Aorta (tissue), 5 donors: ENCODE data around the gene PLEKHA3. TPM values are rescaled to one million over a fixed set of nuclear protein-coding genes. Genes with fewer than 3 reads are reported as not detected.
A peak's percentile ranks its signal among the peaks of the same experiment; 100 is the strongest.

ENCODE experiments used
- ATAC-seq: fragments of 200-7000 bp; cut with Tn5 transposase; one replicate; pipeline ENCODE4 v1.9.1; 2022; ENCODE audit warnings: moderate library complexity; ENCODE audit not compliant: low FRiP score
- DNase-seq, 2 donors: peaks; one replicate each; pipeline ENCODE4 v3.0.0-alpha.2; 2020
- H3K27ac ChIP-seq, 2 donors: one replicate each; pipeline ENCODE4 v1.5.1; 2013; ENCODE audit warnings: low read length in 2 of 2, mild to moderate bottlenecking in 2 of 2, moderate library complexity in 2 of 2, control low read depth in 1 of 2, inconsistent platforms in 1 of 2, low read depth in 1 of 2
- H3K27me3 ChIP-seq, 2 donors: one replicate each; pipeline ENCODE4 v1.6.1; 2013; ENCODE audit warnings: control low read depth in 1 of 2, low read length in 1 of 2, mild to moderate bottlenecking in 1 of 2, moderate library complexity in 1 of 2; ENCODE audit not compliant: insufficient read depth in 2 of 2, control insufficient read depth in 1 of 2
- H3K36me3 ChIP-seq, 2 donors: one replicate each; pipeline ENCODE4 v1.6.1; 2013; ENCODE audit warnings: control low read depth in 1 of 2, low read length in 1 of 2, mild to moderate bottlenecking in 1 of 2; ENCODE audit not compliant: insufficient read depth in 2 of 2, control insufficient read depth in 1 of 2
- H3K4me1 ChIP-seq, 2 donors: one replicate each; pipeline ENCODE4 v1.6.1; 2013; ENCODE audit warnings: low read length in 2 of 2, control low read depth in 1 of 2, mild to moderate bottlenecking in 1 of 2, moderate library complexity in 1 of 2; ENCODE audit not compliant: insufficient read depth in 2 of 2, control insufficient read depth in 1 of 2
- H3K4me3 ChIP-seq, 2 donors: one replicate each; pipeline ENCODE4 v1.5.1; 2013; ENCODE audit warnings: low read length in 2 of 2, control low read depth in 1 of 2, mild to moderate bottlenecking in 1 of 2
- H3K9me3 ChIP-seq: one replicate; pipeline ENCODE4 v1.6.1; 2013; ENCODE audit warnings: mild to moderate bottlenecking, low read length; ENCODE audit not compliant: control insufficient read depth
- WGBS, 2 donors: extraction: QIAGEN DNeasy Blood & Tissue Kit; methylation state at CpG; one replicate each; pipeline ENCODE4 v1.1.7; 2013; 5-methylcytosine and 5-hydroxymethylcytosine counted together
- intact Hi-C, 2 donors: fragments of 100-400 bp; cut with DNase I; formaldehyde crosslinking; loops; one replicate each; pipeline versions ENCODE4 v1.14.2 to v1.15.0; 2022
- long read RNA-seq, 2 donors: library from polyadenylated mRNA; unstranded; transcript quantifications; one replicate each; pipeline ENCODE4 v2.0.0, GENCODE V29; 2020 to 2021
- polyA plus RNA-seq, 2 donors: library from polyadenylated mRNA; stranded (reverse); fragments of 200-250 nt; gene quantifications; one replicate each; pipeline ENCODE4 v1.2.3, GENCODE V29; 2013
- total RNA-seq, 2 donors: library from RNA; stranded (reverse); fragmentation: NEBNext Ultra II Directional; extraction: Animal tissue kit (Norgen Biotek cat#: 25700); gene quantifications; one replicate each; pipeline ENCODE4 v1.2.1, GENCODE V29; 2021
- donor health status: healthy with polysubstance abuse.
- donor health status: Bipolar disorder and iron deficiency.
- donor health status: DM: no; HTN: no; CAD: no.
- donor health status: DM: no; HTN: no; CAD: no.
- donor health status: DM: yes; HTN: yes; CAD: no.

PLEKHA3 gene
- total RNA-seq: 10 to 100 TPM; 41.2 to 43.9 TPM
- 1 to 10 TPM; 3.1 to 3.9 TPM for polyA plus RNA-seq
- long read RNA-seq, donor 1, full-length matches to known transcripts: 7 of 11 reads
- long read RNA-seq, donor 1, partial matches to known transcripts: 2 of 11 reads
- long read RNA-seq, donor 1, other reads (novel, unspliced or antisense): 2 of 11 reads
- long read RNA-seq, donor 2, full-length matches to known transcripts: 14 of 24 reads
- long read RNA-seq, donor 2, partial matches to known transcripts: 3 of 24 reads
- long read RNA-seq, donor 2, other reads (novel, unspliced or antisense): 7 of 24 reads

GRCh38 chr2:178480227-178481181 is at the start of gene PLEKHA3:
Gene PLEKHA3 (plus strand): TSS chr2:178480457. CDS start chr2:178480870, 413 bp downstream.
- DNase-seq (peak; percentile 99), ATAC-seq (peak; percentile 97)
- no peaks in the 10 kb centered on the region for H3K36me3 ChIP-seq
- intact Hi-C loops: loop anchor here in 1 of 2 donors (1.0 to 5.0 kb wide), 3 partner anchors 29 to 66 kb away; partner anchors contain the start of genes PJVK and PRKRA
- no peaks in the 10 kb centered on the region for H3K9me3 ChIP-seq
- peak within 1 kb of the TSS; percentile 46 to 86 for H3K4me3 ChIP-seq
- WGBS, 2 donors: 1% methylated on average over 56 to 92 of the region's 92 CpGs
- peak within 1 kb of the TSS; percentile 49 to 60 for H3K27ac ChIP-seq
- no peaks in the 10 kb centered on the region for H3K27me3 ChIP-seq
- H3K4me1 ChIP-seq: peaks cover 3 to 4% of the 10 kb centered on the region in 2 donors

- no peak for DNase-seq
- intact Hi-C loops: no loop called here
- H3K4me3 ChIP-seq: no peak overlapping the region
- H3K27me3 ChIP-seq: no peaks in the 10 kb centered on the region
- peaks cover 5 to 14% of the 10 kb centered on the region in 2 donors for H3K36me3 ChIP-seq
- no peak overlapping the region for H3K27ac ChIP-seq
- H3K9me3 ChIP-seq: no peaks in the 10 kb centered on the region
- peaks cover 0 to 4% of the 10 kb centered on the region in 2 donors for H3K4me1 ChIP-seq
- 70 to 77% methylated on average over 2 of the region's 2 CpGs for WGBS, 2 donors
- no peak for ATAC-seq
These were observed 43.6 kb upstream of the PLEKHA3 start for GRCh38 chr2:178436662-178437061.

- intact Hi-C loops: no loop called here
- ATAC-seq: no peak
- no peak overlapping the region for H3K27ac ChIP-seq
- no peak overlapping the region for H3K4me3 ChIP-seq
- peaks cover 2 to 4% of the 10 kb centered on the region in 2 donors for H3K4me1 ChIP-seq
- peaks cover 3 to 5% of the 10 kb centered on the region in 2 donors for H3K36me3 ChIP-seq
- WGBS, 2 donors: 64% methylated on average over 2 of the region's 2 CpGs
- no peaks in the 10 kb centered on the region for H3K9me3 ChIP-seq
- no peaks in the 10 kb centered on the region for H3K27me3 ChIP-seq
- DNase-seq: no peak
These were observed 38.8 kb upstream of the PLEKHA3 start for GRCh38 chr2:178441426-178441825.

GRCh38 chr2:178448968-178449661 is 31.1 kb upstream of the PLEKHA3 start:
- Histone ChIP-seq H3K4me1 (peaks cover 5 to 10% of the 10 kb centered on the region in 2 donors), H3K9me3 (no peaks in the 10 kb centered on the region), H3K27me3 (no peaks in the 10 kb centered on the region), H3K27ac (peak overlapping the region in 1 of 2 donors; percentile 52), H3K4me3 (peak overlapping the region; percentile 44 to 55), H3K36me3 (peaks cover 0 to 2% of the 10 kb centered on the region in 2 donors)
- intact Hi-C loops: loop anchor here in 1 of 2 donors (2.0 kb wide), 1 partner anchor 30 kb away; the partner anchor contains the start of gene FKBP7
- DNase-seq: no peak
- WGBS, 2 donors: 14 to 24% methylated on average over 4 of the region's 4 CpGs
- ATAC-seq: no peak

- no peaks in the 10 kb centered on the region for H3K9me3 ChIP-seq
- no peak for ATAC-seq
- no peaks in the 10 kb centered on the region for H3K27me3 ChIP-seq
- peak overlapping the region; percentile 55 to 81 for H3K4me3 ChIP-seq
- 0 to 1% methylated on average over 18 of the region's 18 CpGs for WGBS, 2 donors
- H3K36me3 ChIP-seq: peaks cover 0 to 2% of the 10 kb centered on the region in 2 donors
- peak overlapping the region; percentile 96 for H3K27ac ChIP-seq
- H3K4me1 ChIP-seq: peaks cover 5 to 10% of the 10 kb centered on the region in 2 donors
- intact Hi-C loops: loop anchor here (2.0 to 5.0 kb wide), 2 partner anchors 29 to 72 kb away; partner anchors contain the start of gene FKBP7 (in 1 of the 2)
- no peak for DNase-seq
These were observed 30.3 kb upstream of the PLEKHA3 start for GRCh38 chr2:178449700-178450523.

- ATAC-seq (no peak), DNase-seq (no peak)
- H3K27me3 ChIP-seq: no peaks in the 10 kb centered on the region
- H3K4me3 ChIP-seq: peak overlapping the region; percentile 55 to 81
- peaks cover 0 to 2% of the 10 kb centered on the region in 2 donors for H3K36me3 ChIP-seq
- H3K9me3 ChIP-seq: no peaks in the 10 kb centered on the region
- H3K4me1 ChIP-seq: peaks cover 5 to 10% of the 10 kb centered on the region in 2 donors
- intact Hi-C loops: loop anchor here in 1 of 2 donors (5.0 kb wide), 1 partner anchor 72 kb away; no protein-coding TSS in a partner anchor
- H3K27ac ChIP-seq: peak overlapping the region; percentile 96
- WGBS, 2 donors: 0% methylated on average over 13 to 25 of the region's 25 CpGs
These were observed 29.8 kb upstream of the PLEKHA3 start for GRCh38 chr2:178450524-178450773.

GRCh38 chr2:178450774-178451525 is 29.3 kb upstream of the PLEKHA3 start, which contains the start of the genes PJVK and PRKRA:
Gene PJVK (plus strand): TSS chr2:178451378. CDS start chr2:178453410, 2,032 bp downstream.
Gene PRKRA (minus strand): TSS chr2:178451175. CDS start chr2:178451030, 145 bp downstream.
- Histone ChIP-seq H3K36me3 (peaks cover 0 to 2% of the 10 kb centered on the region in 2 donors), H3K27me3 (no peaks in the 10 kb centered on the region), H3K27ac (peak within 1 kb of the TSS; percentile 96 to 99), H3K4me1 (peaks cover 3 to 10% of the 10 kb centered on the region in 2 donors), H3K4me3 (peak within 1 kb of the TSS; percentile 55 to 81), H3K9me3 (no peaks in the 10 kb centered on the region)
- peak; percentile 99 for ATAC-seq
- peak; percentile 99 to 100 for DNase-seq
- WGBS, 2 donors: 1% methylated on average over 42 to 76 of the region's 76 CpGs
- intact Hi-C loops: loop anchor here in 1 of 2 donors (1.0 to 5.0 kb wide), 2 partner anchors 29 to 71 kb away; partner anchors contain the start of gene PLEKHA3
